Activated CD8-positive, alpha-beta memory T cell treated with anti-CD3 and anti-CD28 coated beads for 48 hours (primary cell): ENCODE data around the gene EIF2D.
A peak's percentile ranks its signal among the peaks of the same experiment; 100 is the strongest.
"Not testable (repeated sequence)": the region's sequence is repeated elsewhere in the genome, so short reads cannot be mapped to it uniquely, and the experiment has no call there.

Experiments used
- DNase-seq, 3 experiments: peaks; one replicate each; pipeline ENCODE4 v3.0.0-alpha.2; 2020; ENCODE audit warnings: low read depth in 2 of 3, low spot score in 2 of 3

Gene EIF2D, protein sequence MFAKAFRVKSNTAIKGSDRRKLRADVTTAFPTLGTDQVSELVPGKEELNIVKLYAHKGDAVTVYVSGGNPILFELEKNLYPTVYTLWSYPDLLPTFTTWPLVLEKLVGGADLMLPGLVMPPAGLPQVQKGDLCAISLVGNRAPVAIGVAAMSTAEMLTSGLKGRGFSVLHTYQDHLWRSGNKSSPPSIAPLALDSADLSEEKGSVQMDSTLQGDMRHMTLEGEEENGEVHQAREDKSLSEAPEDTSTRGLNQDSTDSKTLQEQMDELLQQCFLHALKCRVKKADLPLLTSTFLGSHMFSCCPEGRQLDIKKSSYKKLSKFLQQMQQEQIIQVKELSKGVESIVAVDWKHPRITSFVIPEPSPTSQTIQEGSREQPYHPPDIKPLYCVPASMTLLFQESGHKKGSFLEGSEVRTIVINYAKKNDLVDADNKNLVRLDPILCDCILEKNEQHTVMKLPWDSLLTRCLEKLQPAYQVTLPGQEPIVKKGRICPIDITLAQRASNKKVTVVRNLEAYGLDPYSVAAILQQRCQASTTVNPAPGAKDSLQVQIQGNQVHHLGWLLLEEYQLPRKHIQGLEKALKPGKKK

GRCh38 chr1:206612129-206612876 lies at the start of gene EIF2D:
EIF2D (minus strand) TSS chr1:206612465; CDS start chr1:206612342, 123 bp downstream.
- peak; percentile 91 to 94 (median 93) for DNase-seq

- DNase-seq, result no peak
Observed at GRCh38 chr1:206661161-206661820, 49.0 kb upstream of the EIF2D start.

DNA sequence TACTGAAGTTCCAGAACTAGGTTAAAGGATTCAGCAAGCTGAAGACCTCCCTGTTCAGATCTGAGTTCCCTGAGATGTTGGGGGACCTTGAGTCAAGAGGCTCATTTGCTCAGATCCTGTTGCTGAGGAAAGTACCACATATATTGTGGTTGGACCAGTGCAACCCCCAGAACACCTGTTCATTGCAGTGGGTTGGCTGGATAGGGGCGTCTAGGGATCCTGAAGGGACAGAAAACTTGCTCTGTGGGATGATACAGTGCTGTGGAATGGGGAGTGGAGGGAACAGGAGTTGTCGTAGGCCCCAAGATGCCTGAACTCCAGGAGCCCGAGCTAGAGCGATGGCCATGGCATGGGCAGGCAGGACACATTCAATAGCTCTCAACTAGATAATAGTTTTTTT lies 47.9 kb upstream of the EIF2D start:
- no peak for DNase-seq

- no peak for DNase-seq
Observed at GRCh38 chr1:206658981-206659273, 46.7 kb upstream of the EIF2D start.

DNA sequence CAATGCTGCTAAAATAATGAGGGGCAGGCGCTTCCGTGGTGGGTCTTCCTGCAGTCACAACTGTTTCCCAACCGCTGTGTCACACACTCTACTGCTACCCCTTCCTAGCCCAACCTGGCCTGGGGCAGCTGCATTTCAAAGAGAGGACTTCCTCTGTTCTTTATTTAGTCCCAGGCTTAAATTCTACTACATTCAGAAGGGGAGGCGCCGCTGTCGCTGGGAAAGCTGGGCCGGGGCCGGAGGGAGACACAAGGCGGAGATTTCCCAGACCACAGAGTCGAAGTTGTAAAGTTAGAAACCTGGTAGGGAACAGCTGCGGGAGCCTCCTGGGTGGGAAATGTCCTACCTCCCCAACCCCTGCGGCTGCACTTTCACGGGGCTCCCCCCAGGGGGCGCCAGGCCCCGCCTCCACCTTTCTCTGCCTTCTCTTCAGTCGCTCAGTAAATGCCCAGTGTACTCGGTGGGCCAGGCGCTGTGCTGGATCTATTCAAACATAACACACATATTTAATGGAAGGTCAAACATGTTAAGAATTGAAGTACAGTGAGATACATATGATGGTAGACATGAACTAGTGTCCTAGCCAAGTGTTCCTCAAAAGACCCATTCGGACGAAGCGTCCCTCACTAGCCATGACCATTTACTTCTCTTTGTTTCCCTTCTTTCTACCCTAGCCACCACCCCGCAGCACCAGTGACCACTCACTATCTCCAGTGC lies 46.2 kb upstream of the EIF2D start:
- DNase-seq, result peak in 1 of 3 experiments; percentile 50

DNA sequence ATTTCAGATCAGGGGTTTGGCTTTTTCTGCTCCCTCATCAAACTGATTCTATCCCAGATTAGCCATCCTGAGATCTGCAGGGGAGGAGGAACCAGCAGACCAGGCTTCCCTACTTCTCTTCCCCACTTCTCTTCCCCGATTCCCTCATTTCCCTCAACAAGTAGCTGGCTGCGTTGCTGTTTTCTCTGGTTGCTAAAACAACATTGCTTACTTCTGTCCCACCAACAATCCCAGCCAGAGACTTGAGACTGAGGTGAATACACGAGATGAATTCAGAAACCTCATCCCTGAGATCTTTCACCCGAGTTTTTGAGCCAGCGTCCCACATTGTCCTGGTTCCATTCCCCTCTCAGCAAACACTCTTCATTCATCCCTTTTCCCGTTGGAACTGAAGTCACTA lies 45.5 kb upstream of the EIF2D start:
- DNase-seq, result no peak

- no peak for DNase-seq
Observed at GRCh38 chr1:206656936-206657335, 44.7 kb upstream of the EIF2D start.

DNA sequence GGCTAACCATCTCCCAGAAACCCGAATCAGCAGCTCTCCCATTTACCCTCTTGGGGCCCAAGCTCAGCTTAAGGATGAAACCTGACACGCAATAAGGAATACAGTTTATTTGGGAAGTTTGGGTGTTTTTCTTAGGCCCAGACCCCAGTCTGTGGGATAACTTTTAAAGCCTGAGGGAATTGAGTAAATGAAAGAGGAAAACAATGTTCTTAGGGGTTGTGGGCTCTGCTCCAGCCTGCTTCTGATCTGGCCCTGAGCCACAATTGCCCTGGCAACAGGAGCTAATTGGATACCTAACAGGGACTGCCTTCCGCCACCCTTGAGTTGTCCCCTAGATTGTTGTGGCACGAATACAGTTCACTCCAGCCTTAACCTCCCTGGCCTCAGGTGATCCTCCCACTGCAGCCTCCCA lies 43.2 kb upstream of the EIF2D start:
- no peak for DNase-seq

DNA sequence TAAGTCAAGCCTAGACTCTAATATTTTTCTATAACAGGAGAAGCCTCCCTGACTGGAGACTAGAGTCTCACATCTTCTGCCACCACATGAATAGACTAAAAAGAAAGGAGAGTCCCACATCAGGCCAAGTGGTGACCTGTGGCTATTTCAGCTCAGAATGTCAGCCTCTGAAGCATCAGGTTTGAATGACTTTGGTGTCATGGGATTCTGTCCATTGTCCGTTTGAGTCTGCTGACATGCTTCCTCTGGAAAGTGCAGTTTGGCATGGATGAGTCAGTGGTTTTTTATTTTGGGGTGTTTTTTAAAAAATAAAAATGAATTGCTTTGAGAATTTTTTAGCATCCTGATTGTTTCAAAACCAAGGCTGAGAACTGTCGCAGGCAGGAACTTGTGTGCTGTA lies 42.6 kb upstream of the EIF2D start:
- DNase-seq, result no peak

DNA sequence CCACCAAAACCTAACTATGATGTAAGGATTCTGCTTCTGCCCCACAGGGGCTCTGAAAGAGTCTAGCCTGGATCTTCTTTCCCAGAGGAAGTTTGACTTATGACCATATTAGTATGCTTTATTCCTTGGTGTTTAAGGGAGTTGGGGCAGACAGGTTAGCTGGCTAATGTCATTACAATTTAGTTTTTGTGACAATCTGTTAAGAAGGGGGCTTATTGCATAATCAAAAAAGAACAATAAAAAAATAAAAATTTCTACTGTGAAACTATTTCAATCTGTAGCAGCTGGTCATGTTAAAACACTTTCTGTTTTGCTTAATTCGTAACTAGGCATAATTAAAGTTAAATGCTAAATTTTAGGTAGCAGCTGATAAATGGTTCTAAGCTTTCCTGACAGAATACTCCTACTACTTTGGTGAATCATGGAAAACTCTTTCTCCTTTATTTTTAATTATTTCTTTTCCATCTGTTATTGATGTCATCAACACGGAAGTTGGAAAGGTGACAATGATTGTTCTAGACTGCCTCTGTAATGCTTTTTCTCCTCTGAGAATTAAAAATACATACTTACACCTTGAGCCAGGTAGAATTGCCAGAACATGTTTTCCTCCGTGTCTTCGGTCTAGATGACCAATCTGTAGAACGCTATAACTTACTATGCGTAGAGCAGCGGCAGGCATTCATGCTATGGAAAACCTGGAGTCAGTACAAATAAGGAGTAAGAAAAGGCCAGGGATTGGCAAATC lies 41.6 kb upstream of the EIF2D start:
- DNase-seq, result no peak

- no peak for DNase-seq
Observed at GRCh38 chr1:206651958-206652890, 40.0 kb upstream of the EIF2D start.

- no peak for DNase-seq
Observed at GRCh38 chr1:206651014-206651413, 38.7 kb upstream of the EIF2D start.

GRCh38 chr1:206649261-206649921 lies 37.1 kb upstream of the EIF2D start:
- DNase-seq, result no peak

- DNase-seq, result no peak
Observed at GRCh38 chr1:206647224-206647623, 35.0 kb upstream of the EIF2D start.

DNA sequence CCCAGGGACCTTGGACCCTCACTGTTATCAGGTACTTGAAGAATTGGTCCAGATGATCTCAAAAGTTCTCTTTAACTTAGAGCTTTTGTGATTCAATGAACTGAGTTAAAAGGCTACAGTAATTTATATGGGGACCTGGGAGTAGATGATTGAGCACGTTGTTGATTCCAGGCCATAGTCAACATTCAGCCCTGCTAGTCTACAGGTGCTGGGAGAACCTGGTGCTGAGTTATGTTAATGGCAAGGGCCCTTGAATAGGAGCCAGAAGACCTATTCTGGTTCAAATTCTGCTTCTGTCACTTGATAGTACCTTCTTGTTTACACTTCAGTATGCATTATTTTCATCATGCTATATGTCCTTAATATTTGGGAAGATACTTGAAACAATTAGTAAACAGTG lies 34.2 kb upstream of the EIF2D start:
- DNase-seq, result no peak

DNA sequence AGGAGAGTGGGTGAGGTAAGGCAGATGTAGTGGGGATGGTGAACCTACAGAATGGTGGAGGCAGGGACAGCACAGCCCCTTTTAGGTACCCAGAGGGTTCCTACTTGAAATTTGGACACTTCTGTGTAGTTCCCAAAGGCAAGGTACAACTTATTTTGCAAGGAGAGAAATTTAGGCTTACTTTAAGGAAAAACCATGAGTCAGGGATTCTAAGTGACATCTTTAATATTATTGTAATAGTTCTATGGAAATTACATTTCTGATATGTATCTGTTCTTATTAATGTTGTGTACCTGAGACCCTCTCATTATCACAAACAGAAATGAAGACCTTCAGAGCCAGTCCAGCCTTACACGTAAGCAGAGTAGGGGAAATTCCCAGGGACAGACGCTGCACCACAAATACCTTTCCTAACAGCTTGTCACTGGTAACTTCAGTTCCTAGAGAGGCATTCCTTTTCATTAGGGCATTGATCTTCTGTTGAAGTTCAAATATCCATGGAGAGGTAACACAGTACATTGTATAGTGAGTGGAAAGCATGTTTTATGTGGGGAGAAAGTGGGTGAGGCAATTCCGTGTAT lies 30.9 kb upstream of the EIF2D start:
- DNase-seq, result no peak

DNA sequence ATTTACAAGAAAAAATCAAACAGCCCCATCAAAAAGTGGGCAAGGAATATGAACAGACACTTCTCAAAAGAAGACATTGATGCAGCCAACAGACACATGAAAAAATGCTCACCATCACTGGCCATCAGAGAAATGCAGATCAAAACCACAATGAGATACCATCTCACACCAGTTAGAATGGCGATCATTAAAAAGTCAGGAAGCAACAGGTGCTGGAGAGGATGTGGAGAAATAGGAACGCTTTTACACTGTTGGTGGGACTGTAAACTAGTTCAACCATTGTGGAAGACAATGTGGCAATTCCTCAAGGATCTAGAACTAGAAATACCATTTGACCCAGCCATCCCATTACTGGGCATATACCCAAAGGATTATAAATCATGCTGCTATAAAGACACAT lies 29.8 kb upstream of the EIF2D start:
- not testable (repeated sequence) for DNase-seq

GRCh38 chr1:206637605-206638004 lies 25.3 kb upstream of the EIF2D start:
- DNase-seq, result no peak
